ENCODE results near the gene USP19. TPM values are rescaled to one million over a fixed set of nuclear protein-coding genes. Genes with fewer than 3 reads are reported as not detected.

The USP19 gene
- total RNA-seq, 1 donor from 2014 or later: 81.1 TPM

- Mint-ChIP-seq H3K27ac (peak within 1 kb of the TSS; percentile 95), H3K9me3 (ENCODE audit: low read depth) (no peaks in the 10 kb centered on the region), H3K27me3 (no peaks in the 10 kb centered on the region), H3K36me3 (ENCODE audit: insufficient read depth) (no peaks in the 10 kb centered on the region), H3K4me3 (ENCODE audit: low read depth) (peak within 1 kb of the TSS; percentile 88), H3K4me1 (ENCODE audit: low read depth) (peaks cover 14% of the 10 kb centered on the region)
- no peak for TF ChIP-seq CTCF (IDR thresholded peaks at IDR 0.05; ENCODE audit: unreplicated experiment)
- DNase-seq (ENCODE audit: low spot score, unreplicated experiment): peak; percentile 57
These were observed 12.0 kb upstream of the USP19 start, which contains the start of gene LAMB2 for GRCh38 chr3:49132437-49133225. LAMB2 (minus strand) TSS chr3:49133050; CDS start chr3:49132867, 183 bp downstream.

GRCh38 chr3:49132073-49132436 lies 11.4 kb upstream of the USP19 start:
- H3K27ac Mint-ChIP-seq: peak overlapping the region; percentile 95
- no peak for TF ChIP-seq CTCF (IDR thresholded peaks at IDR 0.05; ENCODE audit: unreplicated experiment)

GRCh38 chr3:49131576-49131975 lies 11.0 kb upstream of the USP19 start:
- Mint-ChIP-seq H3K27ac (peak overlapping the region; percentile 91), H3K4me1 (ENCODE audit: low read depth) (peaks cover 14% of the 10 kb centered on the region), H3K9me3 (ENCODE audit: low read depth) (no peaks in the 10 kb centered on the region), H3K36me3 (ENCODE audit: insufficient read depth) (no peaks in the 10 kb centered on the region), H3K4me3 (ENCODE audit: low read depth) (peak overlapping the region; percentile 88), H3K27me3 (no peaks in the 10 kb centered on the region)
- DNase-seq (ENCODE audit: low spot score, unreplicated experiment): no peak
- no peak for TF ChIP-seq CTCF (IDR thresholded peaks at IDR 0.05; ENCODE audit: unreplicated experiment)

More at GRCh38 chr3:49132073-49132436, 11.4 kb upstream of the USP19 start:
- Mint-ChIP-seq H3K4me3 (ENCODE audit: low read depth) (peak overlapping the region; percentile 88), H3K9me3 (ENCODE audit: low read depth) (no peaks in the 10 kb centered on the region), H3K36me3 (ENCODE audit: insufficient read depth) (no peaks in the 10 kb centered on the region), H3K27me3 (no peaks in the 10 kb centered on the region), H3K4me1 (ENCODE audit: low read depth) (peaks cover 14% of the 10 kb centered on the region)
- no peak for DNase-seq (ENCODE audit: low spot score, unreplicated experiment)

- no peak for DNase-seq (ENCODE audit: low spot score, unreplicated experiment)
- Mint-ChIP-seq H3K27ac (no peak overlapping the region), H3K27me3 (no peaks in the 10 kb centered on the region), H3K36me3 (ENCODE audit: insufficient read depth) (no peaks in the 10 kb centered on the region), H3K4me1 (ENCODE audit: low read depth) (peaks cover 14% of the 10 kb centered on the region), H3K9me3 (ENCODE audit: low read depth) (no peaks in the 10 kb centered on the region), H3K4me3 (ENCODE audit: low read depth) (peak overlapping the region; percentile 88)
- TF ChIP-seq CTCF (IDR thresholded peaks at IDR 0.05; ENCODE audit: unreplicated experiment): no peak
These were observed 10.4 kb upstream of the USP19 start for GRCh38 chr3:49131040-49131439.

GRCh38 chr3:49124991-49125670 lies 4.5 kb upstream of the USP19 start:
- DNase-seq (ENCODE audit: low spot score, unreplicated experiment): no peak
- TF ChIP-seq CTCF (IDR thresholded peaks at IDR 0.05; ENCODE audit: unreplicated experiment): no peak
- no peak overlapping the region for H3K27ac Mint-ChIP-seq

More at GRCh38 chr3:49124991-49125670, 4.5 kb upstream of the USP19 start:
- no peak overlapping the region for H3K4me3 Mint-ChIP-seq (ENCODE audit: low read depth)
- no peaks in the 10 kb centered on the region for H3K9me3 Mint-ChIP-seq (ENCODE audit: low read depth)
- H3K4me1 Mint-ChIP-seq (ENCODE audit: low read depth): no peaks in the 10 kb centered on the region
- no peaks in the 10 kb centered on the region for H3K27me3 Mint-ChIP-seq
- peaks cover 5% of the 10 kb centered on the region for H3K36me3 Mint-ChIP-seq (ENCODE audit: insufficient read depth)

Measured in progenitor cell of endocrine pancreas (in vitro differentiated cells).